Loucy (cell line): ENCODE data around the gene RPL7L1.

ENCODE experiments used
- H2AFZ ChIP-seq: fragments of 200-600 bp; sonication (generic); 2 replicates; pipeline ENCODE4 v1.6.0; 2016; ENCODE audit warnings: antibody characterized with exemption, mild to moderate bottlenecking, low read length, moderate library complexity
- H3F3A ChIP-seq: fragments of 200-600 bp; 2 replicates; pipeline ENCODE4 v1.6.0; 2016; ENCODE audit warnings: antibody characterized with exemption, low read depth, mild to moderate bottlenecking
- H3K27me3 ChIP-seq: fragments of 200-600 bp; sonication (generic); 2 replicates; pipeline ENCODE4 v1.6.1; 2014; ENCODE audit warnings: low read length, mild to moderate bottlenecking; ENCODE audit not compliant: insufficient read depth, poor library complexity, severe bottlenecking
- H3K36me3 ChIP-seq: fragments of 200-600 bp; sonication (generic); 2 replicates; pipeline ENCODE4 v1.6.1; 2016; ENCODE audit warnings: low read length; ENCODE audit not compliant: insufficient read depth
- H3K4me1 ChIP-seq: fragments of 200-600 bp; sonication (generic); 2 replicates; pipeline ENCODE4 v1.5.1; 2014; ENCODE audit warnings: low read length, mild to moderate bottlenecking; ENCODE audit not compliant: insufficient read depth, poor library complexity, severe bottlenecking
- H3K4me2 ChIP-seq: fragments of 200-600 bp; sonication (generic); 2 replicates; pipeline ENCODE4 v1.6.0; 2014; ENCODE audit warnings: antibody characterized with exemption, low read length, low read depth, mild to moderate bottlenecking; ENCODE audit not compliant: poor library complexity, severe bottlenecking
- H3K4me3 ChIP-seq: fragments of 200-600 bp; sonication (generic); 2 replicates; pipeline ENCODE4 v1.5.1; 2014; ENCODE audit warnings: low read length, mild to moderate bottlenecking, mixed read lengths; ENCODE audit not compliant: poor library complexity, severe bottlenecking
- H3K79me2 ChIP-seq: fragments of 200-600 bp; sonication (generic); 2 replicates; pipeline ENCODE4 v1.6.1; 2014; ENCODE audit warnings: low read length; ENCODE audit not compliant: insufficient read depth
- H3K9ac ChIP-seq: fragments of 200-600 bp; sonication (generic); 2 replicates; pipeline ENCODE4 v1.6.0; 2014; ENCODE audit warnings: mild to moderate bottlenecking, low read depth, low read length, moderate library complexity; ENCODE audit not compliant: poor library complexity, severe bottlenecking
- H3K9me2 ChIP-seq: fragments of 200-600 bp; sonication (generic); replicated peaks from 2 replicates; pipeline ENCODE4 v1.6.1; 2016; ENCODE audit warnings: low read depth, low read length, mixed read lengths
- H3K9me3 ChIP-seq: fragments of 200-600 bp; sonication (generic); 2 replicates; pipeline ENCODE4 v1.6.1; 2014; ENCODE audit warnings: mild to moderate bottlenecking, antibody characterized with exemption, low read length, low read depth; ENCODE audit not compliant: insufficient read depth
- H4K20me1 ChIP-seq: fragments of 200-600 bp; sonication (generic); 2 replicates; pipeline ENCODE4 v1.6.0; 2014; ENCODE audit warnings: antibody characterized with exemption, low read length, mild to moderate bottlenecking; ENCODE audit not compliant: insufficient read depth, poor library complexity, severe bottlenecking
- EZH2phosphoT487 ChIP-seq: fragments of 200-600 bp; IDR thresholded peaks from 2 replicates; pipeline ENCODE4 v1.6.1; 2018; ENCODE audit warnings: antibody characterized with exemption, mild to moderate bottlenecking, moderate library complexity, borderline replicate concordance
- TF ChIP-seq, protein P1 (sequence below): fragments of 200-600 bp; sonication (generic); conservative IDR thresholded peaks from 2 replicates; pipeline ENCODE4 v1.5.1; 2014; ENCODE audit warnings: mild to moderate bottlenecking, antibody characterized with exemption, low read length

The RPL7L1 gene

GRCh38 chr6:42929821-42930360, 50.5 kb downstream of the RPL7L1 start:
- TF ChIP-seq, protein P1, sequence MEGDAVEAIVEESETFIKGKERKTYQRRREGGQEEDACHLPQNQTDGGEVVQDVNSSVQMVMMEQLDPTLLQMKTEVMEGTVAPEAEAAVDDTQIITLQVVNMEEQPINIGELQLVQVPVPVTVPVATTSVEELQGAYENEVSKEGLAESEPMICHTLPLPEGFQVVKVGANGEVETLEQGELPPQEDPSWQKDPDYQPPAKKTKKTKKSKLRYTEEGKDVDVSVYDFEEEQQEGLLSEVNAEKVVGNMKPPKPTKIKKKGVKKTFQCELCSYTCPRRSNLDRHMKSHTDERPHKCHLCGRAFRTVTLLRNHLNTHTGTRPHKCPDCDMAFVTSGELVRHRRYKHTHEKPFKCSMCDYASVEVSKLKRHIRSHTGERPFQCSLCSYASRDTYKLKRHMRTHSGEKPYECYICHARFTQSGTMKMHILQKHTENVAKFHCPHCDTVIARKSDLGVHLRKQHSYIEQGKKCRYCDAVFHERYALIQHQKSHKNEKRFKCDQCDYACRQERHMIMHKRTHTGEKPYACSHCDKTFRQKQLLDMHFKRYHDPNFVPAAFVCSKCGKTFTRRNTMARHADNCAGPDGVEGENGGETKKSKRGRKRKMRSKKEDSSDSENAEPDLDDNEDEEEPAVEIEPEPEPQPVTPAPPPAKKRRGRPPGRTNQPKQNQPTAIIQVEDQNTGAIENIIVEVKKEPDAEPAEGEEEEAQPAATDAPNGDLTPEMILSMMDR, result no peak
- TF ChIP-seq EZH2phosphoT487, result no peak
- H2AFZ ChIP-seq, result peak overlapping the region; percentile 76
- peaks cover 9% of the 10 kb centered on the region; the same call in 1 of the 2 replicates for H3K36me3 ChIP-seq
- H4K20me1 ChIP-seq, result peaks cover 42% of the 10 kb centered on the region
- peaks cover 46% of the 10 kb centered on the region for H3K79me2 ChIP-seq
- no peaks in the 10 kb centered on the region for H3K9me2 ChIP-seq
- H3K4me1 ChIP-seq, result peaks cover 45% of the 10 kb centered on the region
- peaks cover 18% of the 10 kb centered on the region for H3F3A ChIP-seq
- no peaks in the 10 kb centered on the region for H3K9me3 ChIP-seq
- no peaks in the 10 kb centered on the region for H3K27me3 ChIP-seq
- peak overlapping the region; percentile 90 for H3K4me3 ChIP-seq
- peak overlapping the region; percentile 81 for H3K4me2 ChIP-seq
- peak overlapping the region; percentile 97 for H3K9ac ChIP-seq

DNA sequence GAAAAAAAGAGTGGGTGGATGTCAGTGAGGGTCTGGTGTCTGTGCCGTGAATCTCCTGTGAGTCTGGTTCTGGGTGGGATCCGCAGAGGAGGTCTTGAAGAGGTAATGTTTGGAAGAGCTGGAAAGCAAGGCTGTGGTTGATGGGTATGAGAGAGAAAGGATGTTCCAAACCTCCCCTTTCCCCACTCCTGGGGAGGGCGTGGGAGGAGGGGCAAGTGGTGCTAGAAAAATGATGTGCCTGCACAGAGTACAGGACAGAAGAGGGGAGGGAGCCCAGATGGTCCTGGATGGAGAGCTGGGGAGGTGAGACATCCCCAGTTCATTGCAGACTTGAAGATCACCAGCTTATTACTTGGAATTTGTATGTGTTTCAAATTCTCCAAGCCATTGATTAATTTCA, 53.0 kb downstream of the RPL7L1 start:
- Histone ChIP-seq H3K9ac (peak overlapping the region; percentile 97), H3K4me3 (peak overlapping the region; percentile 90), H3K4me2 (peak overlapping the region; percentile 89), H3K9me2 (no peaks in the 10 kb centered on the region), H3K79me2 (peaks cover 71% of the 10 kb centered on the region), H2AFZ (no peak overlapping the region), H3K4me1 (peaks cover 45% of the 10 kb centered on the region), H3K36me3 (peaks cover 34% of the 10 kb centered on the region; the same call in 1 of the 2 replicates), H4K20me1 (peaks cover 59% of the 10 kb centered on the region), H3K9me3 (no peaks in the 10 kb centered on the region), H3F3A (peaks cover 18% of the 10 kb centered on the region), H3K27me3 (no peaks in the 10 kb centered on the region)
- no peak for TF ChIP-seq EZH2phosphoT487
- TF ChIP-seq, protein P1, result no peak

GRCh38 chr6:42933205-42933604, 53.8 kb downstream of the RPL7L1 start:
- H3K9me2 ChIP-seq, result no peaks in the 10 kb centered on the region
- no peaks in the 10 kb centered on the region for H3K27me3 ChIP-seq
- peaks cover 66% of the 10 kb centered on the region for H4K20me1 ChIP-seq
- H3K4me1 ChIP-seq, result peaks cover 42% of the 10 kb centered on the region
- peaks cover 79% of the 10 kb centered on the region for H3K79me2 ChIP-seq
- peak overlapping the region; percentile 97 for H3K9ac ChIP-seq
- peaks cover 18% of the 10 kb centered on the region for H3F3A ChIP-seq
- no peaks in the 10 kb centered on the region for H3K9me3 ChIP-seq
- TF ChIP-seq, protein P1, result no peak
- TF ChIP-seq EZH2phosphoT487, result no peak
- peak overlapping the region; percentile 90 for H3K4me3 ChIP-seq
- H3K4me2 ChIP-seq, result peak overlapping the region; percentile 89
- peaks cover 42% of the 10 kb centered on the region; the same call in 1 of the 2 replicates for H3K36me3 ChIP-seq
- H2AFZ ChIP-seq, result no peak overlapping the region
